NCI-H2029 (cell line): Measurements from ENCODE around the gene DRAP1.
A peak's percentile ranks its signal among the peaks of the same experiment; 100 is the strongest.
"Not testable (repeated sequence)": the region's sequence is repeated elsewhere in the genome, so short reads cannot be mapped to it uniquely, and the experiment has no call there.

Source experiments
- DNase-seq: peaks from one replicate; lab custom pipeline; 2025; lab: John Stamatoyannopoulos, UW

Gene DRAP1

GRCh38 chr11:65886826-65887722 is 32.2 kb upstream of the DRAP1 start:
- no peak for DNase-seq

GRCh38 chr11:65887723-65888162 is 31.5 kb upstream of the DRAP1 start:
- DNase-seq = no peak

- DNase-seq = peak; percentile 93
Measured at GRCh38 chr11:65888163-65888814, 30.9 kb upstream of the DRAP1 start, which contains the start of gene FIBP. TSS of gene FIBP (minus strand) at chr11:65888471. CDS start at chr11:65888418, 53 bp downstream.

- peak; percentile 91 for DNase-seq
Measured at GRCh38 chr11:65890324-65891218, 28.7 kb upstream of the DRAP1 start, which contains the start of gene CCDC85B. TSS of gene CCDC85B (plus strand) at chr11:65890673. CDS start at chr11:65890784, 111 bp downstream.

- DNase-seq = peak; percentile 36
Measured at GRCh38 chr11:65891219-65892136, 27.7 kb upstream of the DRAP1 start.

- not testable (repeated sequence) for DNase-seq
Measured at GRCh38 chr11:65892137-65892540, 27.1 kb upstream of the DRAP1 start.

- no peak for DNase-seq
Measured at GRCh38 chr11:65892661-65893317, 26.4 kb upstream of the DRAP1 start.

- no peak for DNase-seq
Measured at GRCh38 chr11:65894034-65894591, 25.1 kb upstream of the DRAP1 start.

- DNase-seq = no peak
Measured at GRCh38 chr11:65895482-65895981, 23.7 kb upstream of the DRAP1 start.

GRCh38 chr11:65896034-65896999 is 22.9 kb upstream of the DRAP1 start:
- DNase-seq = no peak

GRCh38 chr11:65897020-65897471 is 22.2 kb upstream of the DRAP1 start:
- no peak for DNase-seq

GRCh38 chr11:65898656-65899355 is 20.4 kb upstream of the DRAP1 start:
- DNase-seq = no peak

- DNase-seq = no peak
Measured at GRCh38 chr11:65899356-65900124, 19.7 kb upstream of the DRAP1 start.

GRCh38 chr11:65900125-65900898 is 18.9 kb upstream of the DRAP1 start, which contains the start of gene FOSL1:
TSS of gene FOSL1 (minus strand) at chr11:65900388. CDS start at chr11:65900339, 49 bp downstream.
- DNase-seq = peak; percentile 45

- no peak for DNase-seq
Measured at GRCh38 chr11:65900899-65901180, 18.4 kb upstream of the DRAP1 start.

GRCh38 chr11:65903068-65903481 is 16.2 kb upstream of the DRAP1 start:
- DNase-seq = no peak
